ENCODE measurements around the gene FNIP1.

GRCh38 chr5:131760793-131761192 lies 36.0 kb downstream of the FNIP1 start:
- TF ChIP-seq CTCF (conservative IDR thresholded peaks at IDR 0.05): no peak
- TF ChIP-seq ZFX (IDR thresholded peaks at IDR 0.05): no peak

Data from C4-2B (cell line).